DND-41 (cell line): Measurements from ENCODE around the gene FAM240B.
A peak's percentile ranks its signal among the peaks of the same experiment; 100 is the strongest.

Experiments used
- CTCF ChIP-seq: IDR thresholded peaks from 2 replicates; pipeline ENCODE4 v1.5.1; 2012; ENCODE audit warnings: borderline replicate concordance, low read length, moderate library complexity, mild to moderate bottlenecking; ENCODE audit not compliant: poor library complexity, severe bottlenecking; ENCODE audit errors: extremely low read depth
- EZH2 ChIP-seq: IDR thresholded peaks from 3 replicates; pipeline ENCODE4 v1.6.1; 2012; ENCODE audit warnings: borderline replicate concordance, low read depth, mild to moderate bottlenecking, moderate library complexity, low read length, inconsistent platforms; ENCODE audit not compliant: severe bottlenecking

DNA sequence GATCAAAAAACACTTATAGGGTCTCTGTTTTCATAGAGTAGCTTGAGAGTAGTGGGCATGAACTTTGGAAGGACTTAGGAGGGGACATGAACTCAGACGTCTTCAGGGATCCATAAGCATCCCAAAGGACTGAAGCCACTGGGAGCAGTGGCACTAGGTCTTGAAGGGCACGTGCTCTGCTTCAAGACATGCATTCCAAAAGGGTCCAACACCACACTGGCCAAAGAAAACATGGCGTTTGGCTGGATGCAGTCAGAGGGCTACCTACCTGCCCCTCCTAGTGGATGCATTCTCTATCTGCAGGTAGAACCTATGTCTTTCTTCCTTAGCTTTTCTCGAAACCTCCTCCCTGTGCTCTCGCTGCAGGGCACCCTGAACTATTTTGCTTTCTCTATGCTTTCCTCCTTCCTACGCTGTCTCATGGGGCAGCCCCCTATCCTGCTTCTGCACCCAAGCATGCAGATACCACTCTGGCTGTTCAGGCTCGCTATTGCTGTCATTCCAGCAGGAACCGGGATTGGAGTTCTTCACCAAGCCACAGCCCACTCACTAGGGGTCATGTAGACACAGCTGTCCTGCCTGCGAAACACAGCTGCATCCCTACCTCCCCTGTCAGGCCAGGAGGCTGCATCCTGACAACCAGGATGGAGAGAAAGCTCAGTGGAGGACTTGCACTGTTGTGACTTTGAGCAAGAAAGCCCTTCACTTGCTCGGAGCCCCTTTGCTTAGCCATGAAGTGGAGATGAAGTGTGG lies 11.9 kb downstream of the FAM240B start:
- TF ChIP-seq EZH2 = no peak
- TF ChIP-seq CTCF = peak; percentile 47
